ENCODE results near the gene B4GALT3. TPM values are rescaled to one million over a fixed set of nuclear protein-coding genes. Genes with fewer than 3 reads are reported as not detected.

The B4GALT3 gene
- total RNA-seq, 2 donors from 2014 or later = 20.2 to 29.3 TPM

DNA sequence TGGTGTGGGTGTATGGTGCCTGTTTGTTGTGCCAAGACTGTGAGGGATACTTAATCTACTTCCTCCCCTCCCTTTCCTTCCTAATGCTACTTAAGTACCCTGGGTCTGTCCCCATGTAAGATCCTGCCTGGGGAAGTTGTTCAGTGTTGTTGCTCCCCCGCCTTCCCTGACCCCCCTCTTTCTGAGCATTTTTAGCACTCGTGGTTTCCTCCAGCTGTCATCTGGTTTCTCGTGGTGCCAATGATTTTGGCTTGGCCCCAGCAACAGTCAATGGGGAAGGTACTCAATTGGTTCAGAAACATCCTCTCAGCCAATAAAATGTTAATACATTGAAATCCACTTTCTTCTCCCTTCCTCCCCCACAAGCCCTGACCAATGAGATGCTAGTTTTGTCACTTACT, 8.0 kb upstream of the B4GALT3 start:
- Histone ChIP-seq H3K4me3 (no peak overlapping the region), H3K36me3 (replicated peaks in 1 of 2; ENCODE audit: insufficient read depth in 1 of 2, low read depth in 2 of 2) (no peaks in the 10 kb centered on the region), H3K27ac (peak overlapping the region in 1 of 4 donors; percentile 69), H3K27me3 (no peaks in the 10 kb centered on the region), H3K9me3 (no peaks in the 10 kb centered on the region), H3K4me1 (no peaks in the 10 kb centered on the region)
- WGBS, 2 donors = 15 to 26% methylated on average over 3 of the region's 3 CpGs
- peak in 3 of 4 donors; percentile 51 to 82 (median 56) for DNase-seq
- ATAC-seq = peak; percentile 54
- intact Hi-C loops (cut with DNase I) = no loop called here
- TF ChIP-seq POLR2A (IDR thresholded peaks at IDR 0.05) = peak in 1 of 3 donors; percentile 13
- TF ChIP-seq, protein P1, sequence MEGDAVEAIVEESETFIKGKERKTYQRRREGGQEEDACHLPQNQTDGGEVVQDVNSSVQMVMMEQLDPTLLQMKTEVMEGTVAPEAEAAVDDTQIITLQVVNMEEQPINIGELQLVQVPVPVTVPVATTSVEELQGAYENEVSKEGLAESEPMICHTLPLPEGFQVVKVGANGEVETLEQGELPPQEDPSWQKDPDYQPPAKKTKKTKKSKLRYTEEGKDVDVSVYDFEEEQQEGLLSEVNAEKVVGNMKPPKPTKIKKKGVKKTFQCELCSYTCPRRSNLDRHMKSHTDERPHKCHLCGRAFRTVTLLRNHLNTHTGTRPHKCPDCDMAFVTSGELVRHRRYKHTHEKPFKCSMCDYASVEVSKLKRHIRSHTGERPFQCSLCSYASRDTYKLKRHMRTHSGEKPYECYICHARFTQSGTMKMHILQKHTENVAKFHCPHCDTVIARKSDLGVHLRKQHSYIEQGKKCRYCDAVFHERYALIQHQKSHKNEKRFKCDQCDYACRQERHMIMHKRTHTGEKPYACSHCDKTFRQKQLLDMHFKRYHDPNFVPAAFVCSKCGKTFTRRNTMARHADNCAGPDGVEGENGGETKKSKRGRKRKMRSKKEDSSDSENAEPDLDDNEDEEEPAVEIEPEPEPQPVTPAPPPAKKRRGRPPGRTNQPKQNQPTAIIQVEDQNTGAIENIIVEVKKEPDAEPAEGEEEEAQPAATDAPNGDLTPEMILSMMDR (IDR thresholded peaks at IDR 0.05) = no peak

DNA sequence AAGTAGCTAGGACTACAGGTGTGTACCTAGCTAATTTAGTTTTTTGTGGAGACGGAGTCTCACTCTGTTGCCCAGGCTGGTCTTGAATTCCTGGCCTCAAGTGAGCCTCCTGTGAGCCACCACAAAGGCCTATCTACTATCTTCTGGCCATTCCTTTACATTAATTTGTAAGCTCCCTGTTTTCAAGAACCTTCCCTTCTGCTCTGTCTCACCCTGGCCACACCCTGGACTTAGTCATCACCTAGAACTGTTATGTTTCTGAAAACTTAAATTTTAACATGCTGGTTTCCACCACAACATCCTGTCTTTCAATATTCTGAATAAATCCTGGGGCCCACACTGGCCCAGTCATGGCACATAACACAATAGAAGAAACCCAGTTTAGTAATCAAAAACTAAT, 4.9 kb upstream of the B4GALT3 start:
- no peak overlapping the region for H3K27ac ChIP-seq
- TF ChIP-seq, protein P1 (IDR thresholded peaks at IDR 0.05) = no peak
- no peak for TF ChIP-seq POLR2A (IDR thresholded peaks at IDR 0.05)
- no peaks in the 10 kb centered on the region for H3K9me3 ChIP-seq
- DNase-seq (no peak), ATAC-seq (no peak)
- intact Hi-C loops (cut with DNase I) = no loop called here
- no peak overlapping the region for H3K4me3 ChIP-seq
- no peaks in the 10 kb centered on the region for H3K36me3 ChIP-seq (replicated peaks in 1 of 2; ENCODE audit: insufficient read depth in 1 of 2, low read depth in 2 of 2)
- WGBS, 2 donors = 69 to 88% methylated on average over 1 of the region's 1 CpG
- no peaks in the 10 kb centered on the region for H3K27me3 ChIP-seq
- peaks cover 9% of the 10 kb centered on the region for H3K4me1 ChIP-seq

DNA sequence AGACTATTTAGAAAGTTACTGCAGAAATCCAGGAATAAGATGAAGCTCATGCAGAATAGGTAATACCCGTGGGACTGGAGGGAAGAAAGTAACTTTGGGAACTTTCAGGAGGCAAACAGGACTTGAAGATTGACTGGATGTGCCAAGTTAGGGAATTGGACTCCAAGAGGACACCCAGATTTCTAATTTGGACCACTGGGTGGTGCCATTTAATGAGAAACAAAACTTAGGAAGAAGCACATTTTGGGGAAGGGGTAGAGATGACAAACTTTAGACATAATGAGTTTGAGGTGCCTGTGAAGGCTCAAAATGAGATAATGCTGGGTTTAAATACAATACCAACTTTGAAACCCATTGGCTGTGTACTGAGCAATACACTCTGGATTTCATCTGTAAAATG, 3.3 kb upstream of the B4GALT3 start:
- DNase-seq = no peak
- H3K36me3 ChIP-seq (replicated peaks in 1 of 2; ENCODE audit: insufficient read depth in 1 of 2, low read depth in 2 of 2) = no peaks in the 10 kb centered on the region

DNA sequence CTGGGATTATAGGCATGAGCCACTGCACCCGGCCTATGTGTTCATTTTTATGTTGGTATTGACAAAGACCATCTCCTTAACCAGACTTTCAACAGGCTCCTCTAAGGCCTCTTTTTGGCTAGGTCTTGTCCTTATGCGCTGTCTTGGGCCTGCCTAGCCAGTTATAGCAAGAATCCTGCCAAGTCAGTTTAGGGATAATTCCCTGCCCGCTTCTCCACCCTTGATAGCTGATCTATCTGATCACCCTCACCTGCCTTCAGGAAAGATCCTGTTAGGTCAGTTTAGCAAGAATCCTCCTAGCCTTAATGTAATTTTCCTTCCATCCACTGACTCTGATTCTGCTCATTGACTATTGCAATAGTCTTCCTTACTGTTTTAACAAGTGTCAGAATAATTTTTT, 2.4 kb upstream of the B4GALT3 start:
- H3K27me3 ChIP-seq = no peaks in the 10 kb centered on the region
- ATAC-seq (no peak), DNase-seq (no peak)
- peaks cover 26% of the 10 kb centered on the region for H3K4me1 ChIP-seq
- intact Hi-C loops (cut with DNase I) = no loop called here
- H3K27ac ChIP-seq = no peak overlapping the region
- peaks cover 0 to under 1% of the 10 kb centered on the region in 2 donors for H3K36me3 ChIP-seq (replicated peaks in 1 of 2; ENCODE audit: insufficient read depth in 1 of 2, low read depth in 2 of 2)
- H3K4me3 ChIP-seq = no peak overlapping the region
- 83 to 89% methylated on average over 3 of the region's 3 CpGs for WGBS, 2 donors
- H3K9me3 ChIP-seq = no peaks in the 10 kb centered on the region
- no peak for TF ChIP-seq POLR2A (IDR thresholded peaks at IDR 0.05)
- TF ChIP-seq, protein P1 (IDR thresholded peaks at IDR 0.05) = no peak

More for the DNA sequence above, 3.3 kb upstream of the B4GALT3 start:
- Histone ChIP-seq H3K4me1 (peaks cover 21% of the 10 kb centered on the region), H3K9me3 (no peaks in the 10 kb centered on the region), H3K27ac (no peak overlapping the region), H3K27me3 (no peaks in the 10 kb centered on the region), H3K4me3 (no peak overlapping the region)
- WGBS, 2 donors = 30 to 64% methylated on average over 1 of the region's 1 CpG
- ATAC-seq = no peak
- no peak for TF ChIP-seq POLR2A (IDR thresholded peaks at IDR 0.05)
- TF ChIP-seq, protein P1 (IDR thresholded peaks at IDR 0.05) = peak in 2 of 7 experiments; percentile 4 to 26
- intact Hi-C loops (cut with DNase I) = no loop called here

DNA sequence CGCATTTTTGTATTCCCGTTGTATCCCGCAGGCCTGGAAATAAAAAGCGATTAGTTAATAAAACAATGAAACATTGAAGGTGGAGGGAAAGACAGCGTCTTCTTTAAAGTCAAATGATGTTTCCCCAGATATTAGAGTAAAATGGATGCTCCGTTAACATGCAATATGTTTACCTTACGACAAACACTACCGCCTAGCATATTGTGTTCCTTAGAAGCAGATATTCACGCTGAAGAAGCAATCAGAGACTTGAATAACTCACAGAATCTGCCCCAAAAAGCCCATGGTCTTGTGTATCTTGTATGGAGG, 583 bp upstream of the B4GALT3 start:
- Histone ChIP-seq H3K27me3 (no peaks in the 10 kb centered on the region), H3K4me3 (no peak overlapping the region), H3K27ac (peak overlapping the region; percentile 81 to 93 (median 91)), H3K36me3 (replicated peaks in 1 of 2; ENCODE audit: insufficient read depth in 1 of 2, low read depth in 2 of 2) (peaks cover 0 to 10% of the 10 kb centered on the region in 2 donors), H3K4me1 (peaks cover 33% of the 10 kb centered on the region), H3K9me3 (no peaks in the 10 kb centered on the region)
- 17 to 23% methylated on average over 9 of the region's 9 CpGs for WGBS, 2 donors
- ATAC-seq (peak; percentile 1), DNase-seq (no peak)
- intact Hi-C loops (cut with DNase I) = no loop called here
- TF ChIP-seq POLR2A (IDR thresholded peaks at IDR 0.05) = no peak
- TF ChIP-seq, protein P1 (IDR thresholded peaks at IDR 0.05) = no peak
